SHP77 (cell line): ENCODE measurements around the gene MYRIP.
"Not testable (repeated sequence)": the region's sequence is repeated elsewhere in the genome, so short reads cannot be mapped to it uniquely, and the experiment has no call there.

Experiments used
- DNase-seq, 2 experiments: peaks; one replicate each; lab custom pipeline; 2025; lab: John Stamatoyannopoulos, UW

MYRIP gene

GRCh38 chr3:40084424-40084823 lies 275.0 kb downstream of the MYRIP start:
- not testable (repeated sequence) for DNase-seq

- DNase-seq: peak; percentile 18 to 33
Observed at GRCh38 chr3:40086890-40087883, 277.8 kb downstream of the MYRIP start.

GRCh38 chr3:40088527-40089170 lies 279.2 kb downstream of the MYRIP start:
- no peak for DNase-seq

GRCh38 chr3:40096661-40097111 lies 287.3 kb downstream of the MYRIP start:
- no peak for DNase-seq

- DNase-seq: no peak
Observed at GRCh38 chr3:40097131-40098117, 288.0 kb downstream of the MYRIP start.

- DNase-seq: no peak
Observed at GRCh38 chr3:40098261-40098759, 288.9 kb downstream of the MYRIP start.

- no peak for DNase-seq
Observed at GRCh38 chr3:40099871-40100270, 290.5 kb downstream of the MYRIP start.

- no peak for DNase-seq
Observed at GRCh38 chr3:40102182-40102581, 292.8 kb downstream of the MYRIP start.

- no peak for DNase-seq
Observed at GRCh38 chr3:40103829-40104228, 294.4 kb downstream of the MYRIP start.

GRCh38 chr3:40104441-40104840 lies 295.0 kb downstream of the MYRIP start:
- DNase-seq: no peak

- no peak for DNase-seq
Observed at GRCh38 chr3:40108643-40109042, 299.2 kb downstream of the MYRIP start.

- DNase-seq: no peak
Observed at GRCh38 chr3:40109641-40110490, 300.5 kb downstream of the MYRIP start.

- peak in 1 of 2 experiments; percentile 11 for DNase-seq
Observed at GRCh38 chr3:40116478-40117177, 307.2 kb downstream of the MYRIP start.

GRCh38 chr3:40118091-40118490 lies 308.7 kb downstream of the MYRIP start:
- DNase-seq: no peak

GRCh38 chr3:40120067-40120692 lies 310.8 kb downstream of the MYRIP start:
- no peak for DNase-seq

GRCh38 chr3:40120806-40121205 lies 311.4 kb downstream of the MYRIP start:
- DNase-seq: no peak

- DNase-seq: no peak
Observed at GRCh38 chr3:40124918-40125317, 315.5 kb downstream of the MYRIP start.

GRCh38 chr3:40128166-40128565 lies 318.8 kb downstream of the MYRIP start:
- DNase-seq: no peak

GRCh38 chr3:40129510-40129909 lies 320.1 kb downstream of the MYRIP start:
- DNase-seq: no peak

GRCh38 chr3:40129981-40130380 lies 320.6 kb downstream of the MYRIP start:
- DNase-seq: no peak
